ENCODE measurements around the gene DDX41. TPM values are rescaled to one million over a fixed set of nuclear protein-coding genes. Genes with fewer than 3 reads are reported as not detected.
A peak's percentile ranks its signal among the peaks of the same experiment; 100 is the strongest.

DDX41 gene
- total RNA-seq, 1 experiment from 2014 or later: 136 TPM

DNA sequence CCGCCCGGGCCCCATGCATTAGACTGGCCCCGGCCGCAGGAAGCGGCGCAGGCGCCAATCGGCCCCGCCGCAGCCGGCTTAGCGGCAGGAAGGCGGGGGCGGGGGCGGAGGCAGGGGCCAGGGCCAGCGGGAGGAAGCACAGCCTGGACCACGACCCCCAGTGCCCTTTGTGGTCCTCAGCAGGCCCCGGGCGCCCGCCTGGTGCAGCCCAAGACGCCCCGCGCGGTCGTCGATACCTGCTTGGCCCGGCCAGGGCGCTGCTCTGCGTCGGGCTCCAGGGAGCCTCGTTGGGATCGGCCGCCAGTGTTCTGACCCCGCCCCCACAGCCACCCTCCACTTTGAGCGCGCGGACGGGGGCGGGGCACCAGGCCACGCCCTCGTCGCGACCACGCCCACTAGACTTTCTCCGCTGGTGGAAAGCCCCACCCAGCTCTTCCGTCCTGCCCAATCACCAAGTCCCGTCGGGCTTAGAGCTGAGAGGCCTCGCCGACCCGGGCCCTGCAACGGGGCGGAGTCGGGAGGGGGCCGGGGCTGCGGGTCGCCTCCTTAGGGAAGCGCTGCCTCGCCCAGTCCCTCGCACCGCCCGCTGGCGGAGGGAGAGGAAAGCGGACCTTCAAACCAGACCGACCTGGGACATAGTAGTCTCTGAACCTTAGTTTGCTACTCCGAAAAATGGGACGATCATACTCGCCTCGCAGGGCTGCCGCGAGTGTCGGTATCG, 19.3 kb downstream of the DDX41 start, which contains the start of gene PDLIM7 (continued):
- TF ChIP-seq, protein P1, sequence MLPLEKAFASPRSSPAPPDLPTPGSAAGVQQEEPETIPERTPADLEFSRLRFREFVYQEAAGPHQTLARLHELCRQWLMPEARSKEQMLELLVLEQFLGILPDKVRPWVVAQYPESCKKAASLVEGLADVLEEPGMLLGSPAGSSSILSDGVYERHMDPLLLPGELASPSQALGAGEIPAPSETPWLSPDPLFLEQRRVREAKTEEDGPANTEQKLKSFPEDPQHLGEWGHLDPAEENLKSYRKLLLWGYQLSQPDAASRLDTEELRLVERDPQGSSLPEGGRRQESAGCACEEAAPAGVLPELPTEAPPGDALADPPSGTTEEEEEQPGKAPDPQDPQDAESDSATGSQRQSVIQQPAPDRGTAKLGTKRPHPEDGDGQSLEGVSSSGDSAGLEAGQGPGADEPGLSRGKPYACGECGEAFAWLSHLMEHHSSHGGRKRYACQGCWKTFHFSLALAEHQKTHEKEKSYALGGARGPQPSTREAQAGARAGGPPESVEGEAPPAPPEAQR (CRISPR knock-in tag; IDR thresholded peaks at IDR 0.05): no peak
- TF ChIP-seq, protein P2, sequence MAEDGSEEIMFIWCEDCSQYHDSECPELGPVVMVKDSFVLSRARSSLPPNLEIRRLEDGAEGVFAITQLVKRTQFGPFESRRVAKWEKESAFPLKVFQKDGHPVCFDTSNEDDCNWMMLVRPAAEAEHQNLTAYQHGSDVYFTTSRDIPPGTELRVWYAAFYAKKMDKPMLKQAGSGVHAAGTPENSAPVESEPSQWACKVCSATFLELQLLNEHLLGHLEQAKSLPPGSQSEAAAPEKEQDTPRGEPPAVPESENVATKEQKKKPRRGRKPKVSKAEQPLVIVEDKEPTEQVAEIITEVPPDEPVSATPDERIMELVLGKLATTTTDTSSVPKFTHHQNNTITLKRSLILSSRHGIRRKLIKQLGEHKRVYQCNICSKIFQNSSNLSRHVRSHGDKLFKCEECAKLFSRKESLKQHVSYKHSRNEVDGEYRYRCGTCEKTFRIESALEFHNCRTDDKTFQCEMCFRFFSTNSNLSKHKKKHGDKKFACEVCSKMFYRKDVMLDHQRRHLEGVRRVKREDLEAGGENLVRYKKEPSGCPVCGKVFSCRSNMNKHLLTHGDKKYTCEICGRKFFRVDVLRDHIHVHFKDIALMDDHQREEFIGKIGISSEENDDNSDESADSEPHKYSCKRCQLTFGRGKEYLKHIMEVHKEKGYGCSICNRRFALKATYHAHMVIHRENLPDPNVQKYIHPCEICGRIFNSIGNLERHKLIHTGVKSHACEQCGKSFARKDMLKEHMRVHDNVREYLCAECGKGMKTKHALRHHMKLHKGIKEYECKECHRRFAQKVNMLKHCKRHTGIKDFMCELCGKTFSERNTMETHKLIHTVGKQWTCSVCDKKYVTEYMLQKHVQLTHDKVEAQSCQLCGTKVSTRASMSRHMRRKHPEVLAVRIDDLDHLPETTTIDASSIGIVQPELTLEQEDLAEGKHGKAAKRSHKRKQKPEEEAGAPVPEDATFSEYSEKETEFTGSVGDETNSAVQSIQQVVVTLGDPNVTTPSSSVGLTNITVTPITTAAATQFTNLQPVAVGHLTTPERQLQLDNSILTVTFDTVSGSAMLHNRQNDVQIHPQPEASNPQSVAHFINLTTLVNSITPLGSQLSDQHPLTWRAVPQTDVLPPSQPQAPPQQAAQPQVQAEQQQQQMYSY (CRISPR knock-in tag; IDR thresholded peaks at IDR 0.05): no peak
- no peak for TF ChIP-seq MXD4 (CRISPR knock-in tag; IDR thresholded peaks at IDR 0.05; ENCODE audit: borderline replicate concordance)
- TF ChIP-seq ZNF396 (CRISPR knock-in tag; IDR thresholded peaks at IDR 0.05; ENCODE audit: borderline replicate concordance): no peak
- TF ChIP-seq FOXP1 (CRISPR knock-in tag; IDR thresholded peaks at IDR 0.05; ENCODE audit: borderline replicate concordance): no peak
- no peak for TF ChIP-seq KAT7 (CRISPR knock-in tag; IDR thresholded peaks at IDR 0.05; ENCODE audit: borderline replicate concordance)
- no peak for TF ChIP-seq ZNF219 (CRISPR knock-in tag; IDR thresholded peaks at IDR 0.05; ENCODE audit: borderline replicate concordance)
- TF ChIP-seq, protein P3, sequence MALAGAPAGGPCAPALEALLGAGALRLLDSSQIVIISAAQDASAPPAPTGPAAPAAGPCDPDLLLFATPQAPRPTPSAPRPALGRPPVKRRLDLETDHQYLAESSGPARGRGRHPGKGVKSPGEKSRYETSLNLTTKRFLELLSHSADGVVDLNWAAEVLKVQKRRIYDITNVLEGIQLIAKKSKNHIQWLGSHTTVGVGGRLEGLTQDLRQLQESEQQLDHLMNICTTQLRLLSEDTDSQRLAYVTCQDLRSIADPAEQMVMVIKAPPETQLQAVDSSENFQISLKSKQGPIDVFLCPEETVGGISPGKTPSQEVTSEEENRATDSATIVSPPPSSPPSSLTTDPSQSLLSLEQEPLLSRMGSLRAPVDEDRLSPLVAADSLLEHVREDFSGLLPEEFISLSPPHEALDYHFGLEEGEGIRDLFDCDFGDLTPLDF (CRISPR knock-in tag; IDR thresholded peaks at IDR 0.05): no peak
- TF ChIP-seq ZNF416 (CRISPR knock-in tag; IDR thresholded peaks at IDR 0.05): 0 out of 2 replicates have a peak, but pooled peaks have one; percentile 72
- no peak; the same call in 1 of the 2 replicates for TF ChIP-seq GABPB1 (CRISPR knock-in tag; IDR thresholded peaks at IDR 0.05)
- no peak for TF ChIP-seq TEAD4 (CRISPR knock-in tag; IDR thresholded peaks at IDR 0.05)
- TF ChIP-seq, protein P4, sequence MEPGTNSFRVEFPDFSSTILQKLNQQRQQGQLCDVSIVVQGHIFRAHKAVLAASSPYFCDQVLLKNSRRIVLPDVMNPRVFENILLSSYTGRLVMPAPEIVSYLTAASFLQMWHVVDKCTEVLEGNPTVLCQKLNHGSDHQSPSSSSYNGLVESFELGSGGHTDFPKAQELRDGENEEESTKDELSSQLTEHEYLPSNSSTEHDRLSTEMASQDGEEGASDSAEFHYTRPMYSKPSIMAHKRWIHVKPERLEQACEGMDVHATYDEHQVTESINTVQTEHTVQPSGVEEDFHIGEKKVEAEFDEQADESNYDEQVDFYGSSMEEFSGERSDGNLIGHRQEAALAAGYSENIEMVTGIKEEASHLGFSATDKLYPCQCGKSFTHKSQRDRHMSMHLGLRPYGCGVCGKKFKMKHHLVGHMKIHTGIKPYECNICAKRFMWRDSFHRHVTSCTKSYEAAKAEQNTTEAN (CRISPR knock-in tag; IDR thresholded peaks at IDR 0.05): 0 out of 2 replicates have a peak, but pooled peaks have one; percentile 1
- no peak for TF ChIP-seq ZNF138 (CRISPR knock-in tag; conservative IDR thresholded peaks at IDR 0.05)
- TF ChIP-seq, protein P5, sequence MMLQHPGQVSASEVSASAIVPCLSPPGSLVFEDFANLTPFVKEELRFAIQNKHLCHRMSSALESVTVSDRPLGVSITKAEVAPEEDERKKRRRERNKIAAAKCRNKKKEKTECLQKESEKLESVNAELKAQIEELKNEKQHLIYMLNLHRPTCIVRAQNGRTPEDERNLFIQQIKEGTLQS (CRISPR knock-in tag; conservative IDR thresholded peaks at IDR 0.05): no peak
- TF ChIP-seq, protein P6, sequence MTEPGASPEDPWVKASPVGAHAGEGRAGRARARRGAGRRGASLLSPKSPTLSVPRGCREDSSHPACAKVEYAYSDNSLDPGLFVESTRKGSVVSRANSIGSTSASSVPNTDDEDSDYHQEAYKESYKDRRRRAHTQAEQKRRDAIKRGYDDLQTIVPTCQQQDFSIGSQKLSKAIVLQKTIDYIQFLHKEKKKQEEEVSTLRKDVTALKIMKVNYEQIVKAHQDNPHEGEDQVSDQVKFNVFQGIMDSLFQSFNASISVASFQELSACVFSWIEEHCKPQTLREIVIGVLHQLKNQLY (CRISPR knock-in tag; IDR thresholded peaks at IDR 0.05): no peak
- TF ChIP-seq MYBL2 (CRISPR knock-in tag; IDR thresholded peaks at IDR 0.05): peak; percentile 41; the same call in 1 of the 2 replicates
- TF ChIP-seq, protein P7, sequence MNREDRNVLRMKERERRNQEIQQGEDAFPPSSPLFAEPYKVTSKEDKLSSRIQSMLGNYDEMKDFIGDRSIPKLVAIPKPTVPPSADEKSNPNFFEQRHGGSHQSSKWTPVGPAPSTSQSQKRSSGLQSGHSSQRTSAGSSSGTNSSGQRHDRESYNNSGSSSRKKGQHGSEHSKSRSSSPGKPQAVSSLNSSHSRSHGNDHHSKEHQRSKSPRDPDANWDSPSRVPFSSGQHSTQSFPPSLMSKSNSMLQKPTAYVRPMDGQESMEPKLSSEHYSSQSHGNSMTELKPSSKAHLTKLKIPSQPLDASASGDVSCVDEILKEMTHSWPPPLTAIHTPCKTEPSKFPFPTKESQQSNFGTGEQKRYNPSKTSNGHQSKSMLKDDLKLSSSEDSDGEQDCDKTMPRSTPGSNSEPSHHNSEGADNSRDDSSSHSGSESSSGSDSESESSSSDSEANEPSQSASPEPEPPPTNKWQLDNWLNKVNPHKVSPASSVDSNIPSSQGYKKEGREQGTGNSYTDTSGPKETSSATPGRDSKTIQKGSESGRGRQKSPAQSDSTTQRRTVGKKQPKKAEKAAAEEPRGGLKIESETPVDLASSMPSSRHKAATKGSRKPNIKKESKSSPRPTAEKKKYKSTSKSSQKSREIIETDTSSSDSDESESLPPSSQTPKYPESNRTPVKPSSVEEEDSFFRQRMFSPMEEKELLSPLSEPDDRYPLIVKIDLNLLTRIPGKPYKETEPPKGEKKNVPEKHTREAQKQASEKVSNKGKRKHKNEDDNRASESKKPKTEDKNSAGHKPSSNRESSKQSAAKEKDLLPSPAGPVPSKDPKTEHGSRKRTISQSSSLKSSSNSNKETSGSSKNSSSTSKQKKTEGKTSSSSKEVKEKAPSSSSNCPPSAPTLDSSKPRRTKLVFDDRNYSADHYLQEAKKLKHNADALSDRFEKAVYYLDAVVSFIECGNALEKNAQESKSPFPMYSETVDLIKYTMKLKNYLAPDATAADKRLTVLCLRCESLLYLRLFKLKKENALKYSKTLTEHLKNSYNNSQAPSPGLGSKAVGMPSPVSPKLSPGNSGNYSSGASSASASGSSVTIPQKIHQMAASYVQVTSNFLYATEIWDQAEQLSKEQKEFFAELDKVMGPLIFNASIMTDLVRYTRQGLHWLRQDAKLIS (CRISPR knock-in tag; IDR thresholded peaks at IDR 0.05; ENCODE audit: borderline replicate concordance): no peak
- TF ChIP-seq, protein P8, sequence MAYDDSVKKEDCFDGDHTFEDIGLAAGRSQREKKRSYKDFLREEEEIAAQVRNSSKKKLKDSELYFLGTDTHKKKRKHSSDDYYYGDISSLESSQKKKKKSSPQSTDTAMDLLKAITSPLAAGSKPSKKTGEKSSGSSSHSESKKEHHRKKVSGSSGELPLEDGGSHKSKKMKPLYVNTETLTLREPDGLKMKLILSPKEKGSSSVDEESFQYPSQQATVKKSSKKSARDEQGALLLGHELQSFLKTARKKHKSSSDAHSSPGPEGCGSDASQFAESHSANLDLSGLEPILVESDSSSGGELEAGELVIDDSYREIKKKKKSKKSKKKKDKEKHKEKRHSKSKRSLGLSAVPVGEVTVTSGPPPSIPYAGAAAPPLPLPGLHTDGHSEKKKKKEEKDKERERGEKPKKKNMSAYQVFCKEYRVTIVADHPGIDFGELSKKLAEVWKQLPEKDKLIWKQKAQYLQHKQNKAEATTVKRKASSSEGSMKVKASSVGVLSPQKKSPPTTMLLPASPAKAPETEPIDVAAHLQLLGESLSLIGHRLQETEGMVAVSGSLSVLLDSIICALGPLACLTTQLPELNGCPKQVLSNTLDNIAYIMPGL (CRISPR knock-in tag; IDR thresholded peaks at IDR 0.05): peak; percentile 29; the same call in 1 of the 2 replicates
- no peak for TF ChIP-seq ZNF263 (CRISPR knock-in tag; IDR thresholded peaks at IDR 0.05; ENCODE audit: low read depth)
- no peak for TF ChIP-seq SOX15 (CRISPR knock-in tag; IDR thresholded peaks at IDR 0.05)
- TF ChIP-seq, protein P9, sequence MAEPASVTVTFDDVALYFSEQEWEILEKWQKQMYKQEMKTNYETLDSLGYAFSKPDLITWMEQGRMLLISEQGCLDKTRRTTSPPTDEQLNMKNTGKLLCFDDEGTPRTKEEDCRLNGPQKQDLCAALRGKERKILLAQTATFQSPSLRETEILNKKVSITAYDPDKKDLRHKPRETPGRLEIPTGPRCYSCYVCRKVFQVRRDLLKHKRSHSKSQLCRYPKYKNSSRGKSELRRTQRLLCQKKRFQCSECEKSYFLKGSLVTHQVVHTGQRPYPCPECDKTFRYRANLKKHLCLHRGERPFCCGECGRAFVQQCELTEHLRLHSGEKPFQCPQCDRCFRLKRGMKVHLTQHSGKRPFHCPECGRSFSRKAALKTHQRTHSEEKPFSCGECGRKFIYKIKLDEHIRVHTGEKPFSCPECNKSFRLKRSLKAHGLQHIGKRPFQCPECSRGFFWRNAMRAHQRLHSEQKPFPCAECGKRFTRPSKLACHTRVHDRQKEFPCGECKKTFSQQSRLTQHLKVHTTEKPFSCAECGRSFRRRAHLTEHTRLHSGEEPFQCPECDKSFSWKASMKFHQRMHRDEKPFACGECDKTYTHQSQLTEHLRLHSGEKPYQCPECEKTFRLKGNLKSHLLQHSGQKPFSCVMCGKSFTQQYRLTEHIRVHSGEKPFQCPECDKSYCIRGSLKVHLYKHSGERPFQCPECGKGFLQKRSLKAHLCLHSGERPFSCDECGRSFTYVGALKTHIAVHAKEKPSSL (CRISPR knock-in tag; conservative IDR thresholded peaks at IDR 0.05): no peak

Data from WTC11 (cell line).